IMR-90 (cell line): ENCODE results near the gene ZNF385C. TPM values are rescaled to one million over a fixed set of nuclear protein-coding genes. Genes with fewer than 3 reads are reported as not detected.
A peak's percentile ranks its signal among the peaks of the same experiment; 100 is the strongest.

ENCODE experiments used
- ATAC-seq: fragments of 200-7000 bp; cut with Tn5 transposase; 2 replicates; pipeline ENCODE4 v1.9.1; 2020; ENCODE audit warnings: low read depth, mild to moderate bottlenecking, moderate library complexity
- BruUV-seq: library from RNA; stranded (reverse); fragments of 400-500 nt; replicated peaks from 2 replicates; lab custom pipeline; 2021; lab: Mats Ljungman, UMichigan
- CTCF ChIA-PET: fragments of 300-600 bp; formaldehyde crosslinking; extraction: SDS; loops from one replicate; lab custom pipeline; 2021; ENCODE audit warnings: antibody characterized with exemption; lab: Yijun Ruan, JAX
- POLR2A ChIA-PET: fragments of 300-600 bp; sonication (Branson Sonifier 250); formaldehyde crosslinking; loops from one replicate; lab custom pipeline; 2022; ENCODE audit warnings: antibody characterized with exemption; ENCODE audit not compliant: unreplicated experiment; lab: Charles Lee
- DNase-seq: peaks from one replicate; pipeline ENCODE4 v3.0.0; 2013
- H2AFZ ChIP-seq: replicated peaks from 2 replicates; pipeline ENCODE3; 2013; ENCODE audit warnings: low read length, mild to moderate bottlenecking; ENCODE audit not compliant: poor library complexity
- H2AK5ac ChIP-seq: 2 replicates; pipeline ENCODE4 v1.6.1; 2013; ENCODE audit warnings: low read depth, low read length, inconsistent platforms
- H2AK9ac ChIP-seq: replicated peaks from 2 replicates; pipeline ENCODE3; 2013; ENCODE audit warnings: mild to moderate bottlenecking, low read depth, low read length, moderate library complexity; ENCODE audit not compliant: poor library complexity
- H2BK120ac ChIP-seq: 2 replicates; pipeline ENCODE4 v1.6.1; 2013; ENCODE audit warnings: low read depth, low read length, inconsistent platforms
- H2BK15ac ChIP-seq: 3 replicates; pipeline ENCODE4 v1.6.1; 2013; ENCODE audit warnings: low read depth, low read length, inconsistent platforms
- H2BK20ac ChIP-seq: 2 replicates; pipeline ENCODE4 v1.6.1; 2013; ENCODE audit warnings: low read depth, mild to moderate bottlenecking, inconsistent platforms, low read length, moderate library complexity
- H2BK5ac ChIP-seq: 2 replicates; pipeline ENCODE4 v1.6.1; 2013; ENCODE audit warnings: mild to moderate bottlenecking, low read depth, low read length, inconsistent platforms; ENCODE audit not compliant: poor library complexity, severe bottlenecking
- H3K14ac ChIP-seq: replicated peaks from 2 replicates; pipeline ENCODE4 v1.6.1; 2013; ENCODE audit warnings: low read depth, low read length, inconsistent platforms
- H3K18ac ChIP-seq: 2 replicates; pipeline ENCODE4 v1.6.1; 2013; ENCODE audit warnings: low read depth, low read length, control low read depth
- H3K23ac ChIP-seq: 2 replicates; pipeline ENCODE4 v1.6.1; 2013; ENCODE audit warnings: low read depth, low read length, inconsistent platforms
- H3K27ac ChIP-seq: 2 replicates; pipeline ENCODE4 v1.5.1; 2013; ENCODE audit warnings: mild to moderate bottlenecking, control low read depth, low read length; ENCODE audit not compliant: insufficient read depth
- H3K27me3 ChIP-seq: 2 replicates; pipeline ENCODE4 v1.6.1; 2013; ENCODE audit warnings: low read length; ENCODE audit not compliant: control insufficient read depth, insufficient read depth
- H3K36me3 ChIP-seq: 2 replicates; pipeline ENCODE4 v1.6.1; 2013; ENCODE audit warnings: low read length, mixed read lengths; ENCODE audit not compliant: control insufficient read depth, insufficient read depth
- H3K4ac ChIP-seq: 2 replicates; pipeline ENCODE4 v1.6.1; 2013; ENCODE audit warnings: low read depth, low read length, inconsistent platforms
- H3K4me1 ChIP-seq: 2 replicates; pipeline ENCODE4 v1.6.1; 2013; ENCODE audit warnings: low read length, mixed read lengths; ENCODE audit not compliant: control insufficient read depth, insufficient read depth
- H3K4me2 ChIP-seq: 2 replicates; pipeline ENCODE4 v1.6.1; 2013; ENCODE audit warnings: low read depth, mild to moderate bottlenecking, control low read depth, low read length, moderate library complexity
- H3K4me3 ChIP-seq: 2 replicates; pipeline ENCODE4 v1.5.1; 2013; ENCODE audit warnings: low read depth, mild to moderate bottlenecking, control low read depth, low read length, moderate library complexity; ENCODE audit not compliant: insufficient read depth
- H3K56ac ChIP-seq: 2 replicates; pipeline ENCODE4 v1.6.1; 2013; ENCODE audit warnings: low read length, inconsistent platforms; ENCODE audit not compliant: insufficient read depth; ENCODE audit errors: extremely low read depth
- H3K79me1 ChIP-seq, 2 experiments: 2 replicates each; pipeline ENCODE4 v1.6.1; 2013; ENCODE audit warnings: low read length in 2 of 2, inconsistent platforms in 1 of 2, low read depth in 1 of 2
- H3K9ac ChIP-seq: 2 replicates; pipeline ENCODE4 v1.6.1; 2013; ENCODE audit warnings: low read depth, low read length, control low read depth
- H3K9me1 ChIP-seq: 2 replicates; pipeline ENCODE4 v1.6.1; 2013; ENCODE audit warnings: low read length, inconsistent platforms; ENCODE audit not compliant: insufficient read depth
- H3K9me3 ChIP-seq: 2 replicates; pipeline ENCODE4 v1.6.1; 2013; ENCODE audit warnings: low read length; ENCODE audit not compliant: control insufficient read depth, insufficient read depth
- H4K20me1 ChIP-seq: 2 replicates; pipeline ENCODE4 v1.6.1; 2013; ENCODE audit warnings: low read length, inconsistent platforms; ENCODE audit not compliant: insufficient read depth
- H4K5ac ChIP-seq: 2 replicates; pipeline ENCODE4 v1.6.1; 2013; ENCODE audit warnings: mild to moderate bottlenecking, low read depth, low read length, control low read depth
- H4K8ac ChIP-seq, 2 experiments: 2 replicates each; pipeline ENCODE4 v1.6.1; 2013; ENCODE audit warnings: low read depth in 2 of 2, low read length in 2 of 2, control low read depth in 1 of 2, inconsistent platforms in 1 of 2
- H4K91ac ChIP-seq: 2 replicates; pipeline ENCODE4 v1.6.1; 2013; ENCODE audit warnings: low read depth, low read length, inconsistent platforms; ENCODE audit not compliant: insufficient read depth
- RAD21 ChIP-seq: IDR thresholded peaks from 2 replicates; pipeline ENCODE4 v1.6.1; 2012; ENCODE audit warnings: low read length, improper control_type of control experiment
- RCOR1 ChIP-seq: IDR thresholded peaks from 2 replicates; pipeline ENCODE4 v1.6.1; 2012; ENCODE audit warnings: mild to moderate bottlenecking, low read length, improper control_type of control experiment; ENCODE audit not compliant: insufficient replicate concordance
- WGBS, 2 experiments: methylation state at CpG; one replicate each; pipeline versions ENCODE4 v1.1.5 to v1.1.7; 2013; ENCODE audit warnings: missing lambda C conversion rate in 2 of 2; ENCODE audit not compliant: insufficient read length in 1 of 2; ENCODE audit errors: extremely low coverage in 2 of 2; 5-methylcytosine and 5-hydroxymethylcytosine counted together
- dilution Hi-C: fragments of 300-500 bp; cut with HindIII; formaldehyde crosslinking; loops from one replicate; pipeline ENCODE4 v1.14.3; 2018; ENCODE audit warnings: low sequenced_read_pairs; ENCODE audit not compliant: unreplicated experiment
- in situ Hi-C: fragments of 300-500 bp; cut with MboI; formaldehyde crosslinking; loops from 3 replicates; pipeline ENCODE4 v1.14.3; 2019; ENCODE audit warnings: low sequenced_read_pairs, inconsistent platforms, mixed read lengths
- intact Hi-C: fragments of 100-400 bp; cut with micrococcal nuclease; formaldehyde crosslinking; loops from 2 replicates; pipeline ENCODE4 v1.10.0; 2022
- polyA plus RNA-seq, 3 experiments: library from polyadenylated mRNA; depleted of rRNA; stranded (reverse); fragments of >200 nt; gene quantifications; 2 replicates each; pipeline ENCODE4 v1.2.3, GENCODE V29; 2012; ENCODE audit warnings: low replicate concordance in 1 of 3
- total RNA-seq: library from RNA; depleted of rRNA; stranded (reverse); fragments of >200 nt; gene quantifications from 2 replicates; pipeline ENCODE4 v1.2.3, GENCODE V29; 2012
- TF ChIP-seq, protein P1 (sequence below): fragments of 150-350 bp; IDR thresholded peaks from 2 replicates; pipeline ENCODE4 v1.6.1; 2017; ENCODE audit warnings: mild to moderate bottlenecking, antibody characterized with exemption, low read length, low read depth
- TF ChIP-seq, protein P2 (sequence below): fragments of 150-350 bp; IDR thresholded peaks from 2 replicates; pipeline ENCODE4 v1.6.1; 2016; ENCODE audit warnings: low read depth, mild to moderate bottlenecking, low read length, moderate library complexity, borderline replicate concordance

Gene ZNF385C
- total and polyA plus RNA-seq, 2 of the 4 experiments (the other 2 are of a cell fraction): not detected

DNA sequence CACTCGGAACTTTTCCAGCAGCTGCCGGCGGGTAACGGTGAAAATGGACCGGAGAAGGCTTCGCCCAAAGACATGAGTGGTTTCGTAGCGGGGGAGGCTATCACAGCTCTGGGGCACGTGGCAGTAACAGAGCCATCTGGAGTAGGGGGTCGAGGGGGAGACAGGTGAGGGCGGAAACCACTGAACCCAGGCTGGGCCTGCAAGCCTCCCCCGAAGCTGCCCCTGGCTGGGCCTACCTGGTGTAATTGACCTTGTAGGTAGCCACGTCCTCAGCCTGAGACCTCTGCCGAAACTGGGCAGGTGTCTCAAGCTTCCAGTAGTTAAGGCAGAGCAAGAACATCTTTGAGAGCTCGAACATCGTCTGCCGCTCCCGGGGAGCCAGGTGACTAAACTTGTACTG is 21.0 kb upstream of the ZNF385C start:
- H3K14ac ChIP-seq: no peak overlapping the region
- H3K4me3 ChIP-seq: no peak overlapping the region
- H2AK5ac ChIP-seq: no peak overlapping the region
- H4K8ac ChIP-seq: no peak overlapping the region
- dilution Hi-C loops: no loop called here
- H3K4me2 ChIP-seq: no peak overlapping the region
- no peak overlapping the region for H4K5ac ChIP-seq
- H2BK20ac ChIP-seq: no peak overlapping the region
- CTCF ChIA-PET: interaction anchor here (1.6 kb wide), 1 partner anchor 18 kb away, joined by 4 read pairs; no protein-coding TSS in a partner anchor
- peaks cover 30% of the 10 kb centered on the region for H3K36me3 ChIP-seq
- TF ChIP-seq RAD21 (no peak), RCOR1 (no peak)
- TF ChIP-seq, protein P1, sequence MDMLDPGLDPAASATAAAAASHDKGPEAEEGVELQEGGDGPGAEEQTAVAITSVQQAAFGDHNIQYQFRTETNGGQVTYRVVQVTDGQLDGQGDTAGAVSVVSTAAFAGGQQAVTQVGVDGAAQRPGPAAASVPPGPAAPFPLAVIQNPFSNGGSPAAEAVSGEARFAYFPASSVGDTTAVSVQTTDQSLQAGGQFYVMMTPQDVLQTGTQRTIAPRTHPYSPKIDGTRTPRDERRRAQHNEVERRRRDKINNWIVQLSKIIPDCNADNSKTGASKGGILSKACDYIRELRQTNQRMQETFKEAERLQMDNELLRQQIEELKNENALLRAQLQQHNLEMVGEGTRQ: no peak
- TF ChIP-seq, protein P2, sequence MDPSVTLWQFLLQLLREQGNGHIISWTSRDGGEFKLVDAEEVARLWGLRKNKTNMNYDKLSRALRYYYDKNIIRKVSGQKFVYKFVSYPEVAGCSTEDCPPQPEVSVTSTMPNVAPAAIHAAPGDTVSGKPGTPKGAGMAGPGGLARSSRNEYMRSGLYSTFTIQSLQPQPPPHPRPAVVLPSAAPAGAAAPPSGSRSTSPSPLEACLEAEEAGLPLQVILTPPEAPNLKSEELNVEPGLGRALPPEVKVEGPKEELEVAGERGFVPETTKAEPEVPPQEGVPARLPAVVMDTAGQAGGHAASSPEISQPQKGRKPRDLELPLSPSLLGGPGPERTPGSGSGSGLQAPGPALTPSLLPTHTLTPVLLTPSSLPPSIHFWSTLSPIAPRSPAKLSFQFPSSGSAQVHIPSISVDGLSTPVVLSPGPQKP: no peak
- no peak overlapping the region for H2BK120ac ChIP-seq
- peaks cover 4% of the 10 kb centered on the region; the same call in 1 of the 2 replicates for H3K9me1 ChIP-seq
- no peak for DNase-seq
- H3K9me3 ChIP-seq: no peaks in the 10 kb centered on the region
- H2AK9ac ChIP-seq: peak overlapping the region; percentile 86
- H3K9ac ChIP-seq: no peak overlapping the region
- H2BK15ac ChIP-seq: no peak overlapping the region
- H4K20me1 ChIP-seq: peaks cover 3% of the 10 kb centered on the region; the same call in 1 of the 2 replicates
- H2BK5ac ChIP-seq: no peak overlapping the region
- H2AFZ ChIP-seq: no peak overlapping the region
- H3K27me3 ChIP-seq: no peaks in the 10 kb centered on the region
- no peak overlapping the region for H3K27ac ChIP-seq
- H3K4me1 ChIP-seq: peaks cover 7% of the 10 kb centered on the region
- in situ Hi-C loops: no loop called here
- peaks cover 10 to 12% of the 10 kb centered on the region in 2 experiments; a peak in 3 of 4 replicates for H3K79me1 ChIP-seq
- H3K4ac ChIP-seq: no peak overlapping the region
- ATAC-seq: no peak
- WGBS, 2 experiments: 100% methylated on average over 4 of the region's 18 CpGs; no CpG with 5 or more reads in 1 of the 2 experiments
- H4K91ac ChIP-seq: no peak overlapping the region
- H3K23ac ChIP-seq: no peak overlapping the region
- intact Hi-C loops: no loop called here
- H3K18ac ChIP-seq: no peak overlapping the region
- BruUV-seq: no TSS peak
- H3K56ac ChIP-seq: no peak overlapping the region
- POLR2A ChIA-PET: no interaction called here
